ENCODE measurements around the gene FBXO48. TPM values are rescaled to one million over a fixed set of nuclear protein-coding genes. Genes with fewer than 3 reads are reported as not detected.

The FBXO48 gene
- total RNA-seq, 2 donors from 2014 or later = 3.2 to 3.7 TPM

DNA sequence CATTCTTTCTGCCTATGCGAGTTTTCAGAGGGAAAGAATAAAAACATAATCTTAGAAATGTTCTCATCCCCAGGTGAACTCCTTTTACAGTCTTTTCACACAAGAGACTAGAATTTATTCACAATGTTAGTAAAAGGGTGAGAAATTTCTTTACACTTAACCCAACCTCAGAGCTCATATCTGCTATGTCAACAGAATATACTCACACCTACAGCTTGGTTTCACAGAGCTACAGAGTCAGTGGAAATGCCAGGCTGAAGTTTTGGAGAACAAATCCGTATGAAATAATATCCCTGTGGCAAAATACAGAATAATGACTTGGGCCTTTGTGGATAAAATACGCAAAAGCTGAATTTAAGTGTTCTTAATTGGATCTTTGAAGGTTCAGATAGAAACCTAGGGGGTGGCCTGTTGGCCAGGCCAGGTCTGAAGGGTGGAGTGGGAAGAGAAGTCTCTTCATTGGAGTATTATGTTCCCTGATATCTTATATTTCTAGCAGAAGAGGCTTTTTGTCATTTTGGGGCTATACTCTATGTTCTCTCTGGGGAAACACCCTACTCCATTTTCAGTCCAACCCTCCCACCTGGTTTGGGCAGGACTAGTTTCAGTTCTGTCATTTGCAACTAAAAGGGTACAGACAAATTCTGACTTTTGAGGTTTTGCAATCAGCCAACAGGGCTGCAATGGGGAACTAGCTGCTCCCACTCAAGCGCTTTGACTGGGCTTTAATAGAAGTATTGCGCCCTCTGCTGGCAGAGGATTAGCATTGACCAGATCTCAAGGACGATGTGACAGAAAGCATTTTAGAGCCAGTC lies 25.7 kb downstream of the FBXO48 start:
- peaks cover 18% of the 10 kb centered on the region for H3K4me1 Mint-ChIP-seq (ENCODE audit: low read depth)
- no peaks in the 10 kb centered on the region for H3K9me3 Mint-ChIP-seq
- H3K36me3 Mint-ChIP-seq (ENCODE audit: insufficient read depth in 2 of 2) = no peaks in the 10 kb centered on the region
- peak overlapping the region; percentile 33 to 66 for H3K4me3 Mint-ChIP-seq
- DNase-seq = peak; percentile 87 to 88
- peak overlapping the region; percentile 52 for H3K27ac Mint-ChIP-seq
- peak; percentile 98 to 99 for ATAC-seq (replicated peaks in 1 of 2)
- H3K27me3 Mint-ChIP-seq (ENCODE audit: low read depth) = peaks cover 16% of the 10 kb centered on the region

DNA sequence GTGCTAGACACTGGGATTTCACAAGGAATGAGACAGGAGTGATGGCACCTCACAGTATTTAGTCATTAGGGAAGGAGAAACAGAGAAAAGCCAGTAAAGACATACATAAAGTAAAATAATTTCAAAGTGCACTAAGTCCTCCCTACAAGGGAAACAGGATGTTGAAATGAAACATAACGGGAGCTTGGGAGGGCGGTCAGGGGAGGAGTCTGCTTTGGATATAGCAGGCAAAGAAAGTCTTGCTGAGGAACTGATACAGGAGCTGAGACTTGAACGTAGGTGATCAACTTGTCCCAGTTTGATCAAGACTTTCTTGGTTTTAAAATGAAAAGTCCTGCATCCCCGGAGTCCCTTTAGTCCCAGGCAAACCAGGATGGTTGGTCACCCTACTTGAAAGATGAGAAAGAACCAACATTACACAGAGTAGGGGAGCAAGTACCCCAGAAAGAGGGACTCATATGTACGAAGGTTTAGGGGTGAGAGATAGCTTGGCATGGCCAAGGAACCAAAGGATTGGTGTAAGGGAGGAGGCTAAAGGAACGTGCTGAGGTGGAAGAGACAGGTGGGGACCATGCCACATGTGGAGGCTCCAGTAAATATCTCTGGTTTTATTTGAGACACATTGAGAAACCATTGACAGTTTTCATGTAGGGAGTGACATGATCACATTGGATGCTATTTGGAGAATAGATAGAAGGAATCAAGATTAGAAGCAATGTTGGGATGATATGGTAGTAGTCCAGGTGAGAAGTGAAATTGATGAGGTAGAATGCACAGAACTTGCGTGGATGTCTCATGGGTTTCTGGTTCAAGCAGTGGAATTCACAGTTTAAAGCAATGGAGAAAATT lies 28.4 kb downstream of the FBXO48 start:
- H3K27me3 Mint-ChIP-seq (ENCODE audit: low read depth) = peaks cover 16% of the 10 kb centered on the region
- H3K4me1 Mint-ChIP-seq (ENCODE audit: low read depth) = peaks cover 18% of the 10 kb centered on the region
- no peak for ATAC-seq (replicated peaks in 1 of 2)
- DNase-seq = no peak
- peak overlapping the region; percentile 14 for H3K27ac Mint-ChIP-seq
- no peak overlapping the region for H3K4me3 Mint-ChIP-seq
- H3K36me3 Mint-ChIP-seq (ENCODE audit: insufficient read depth in 2 of 2) = no peaks in the 10 kb centered on the region
- H3K9me3 Mint-ChIP-seq = no peaks in the 10 kb centered on the region

GRCh38 chr2:68436270-68436669 lies 30.8 kb downstream of the FBXO48 start:
- ATAC-seq (replicated peaks in 1 of 2) (no peak), DNase-seq (no peak)
- Mint-ChIP-seq H3K27me3 (ENCODE audit: low read depth) (peaks cover 16% of the 10 kb centered on the region), H3K27ac (no peak overlapping the region), H3K4me3 (no peak overlapping the region), H3K36me3 (ENCODE audit: insufficient read depth in 2 of 2) (no peaks in the 10 kb centered on the region), H3K9me3 (no peaks in the 10 kb centered on the region), H3K4me1 (ENCODE audit: low read depth) (peaks cover 14% of the 10 kb centered on the region)

DNA sequence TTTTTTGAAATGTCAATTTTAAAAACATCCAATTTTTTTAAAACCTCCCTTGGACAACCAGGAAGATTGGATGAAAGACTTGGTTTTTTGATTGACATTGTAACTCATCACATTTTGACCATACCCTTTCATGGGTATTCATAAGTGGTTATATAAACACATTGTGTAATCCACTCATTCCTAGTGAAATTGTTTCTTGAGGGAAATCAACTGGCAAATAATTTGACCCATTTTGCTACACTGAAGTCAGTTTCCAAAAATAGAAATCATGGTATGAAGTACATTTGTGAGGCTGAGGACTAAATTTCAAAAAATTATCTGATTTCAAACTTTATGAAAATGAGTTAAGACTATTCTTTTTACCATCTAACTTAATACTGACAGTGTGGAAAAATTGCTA lies 31.5 kb downstream of the FBXO48 start:
- Mint-ChIP-seq H3K36me3 (ENCODE audit: insufficient read depth in 2 of 2) (no peaks in the 10 kb centered on the region), H3K9me3 (no peaks in the 10 kb centered on the region), H3K4me1 (ENCODE audit: low read depth) (peaks cover 8% of the 10 kb centered on the region), H3K4me3 (no peak overlapping the region), H3K27me3 (ENCODE audit: low read depth) (peaks cover 15% of the 10 kb centered on the region), H3K27ac (no peak overlapping the region)
- ATAC-seq (replicated peaks in 1 of 2) (no peak), DNase-seq (no peak)

GRCh38 chr2:68434981-68435380 lies 32.1 kb downstream of the FBXO48 start:
- no peak for ATAC-seq (replicated peaks in 1 of 2)

GRCh38 chr2:68432696-68433658 lies 34.1 kb downstream of the FBXO48 start:
- Mint-ChIP-seq H3K27me3 (ENCODE audit: low read depth) (peaks cover 5% of the 10 kb centered on the region), H3K4me1 (ENCODE audit: low read depth) (no peaks in the 10 kb centered on the region), H3K27ac (no peak overlapping the region), H3K4me3 (no peak overlapping the region), H3K9me3 (no peaks in the 10 kb centered on the region), H3K36me3 (ENCODE audit: insufficient read depth in 2 of 2) (no peaks in the 10 kb centered on the region)
- no peak for ATAC-seq (replicated peaks in 1 of 2)
- DNase-seq = no peak

More at GRCh38 chr2:68434981-68435380, 32.1 kb downstream of the FBXO48 start:
- DNase-seq = no peak
- Mint-ChIP-seq H3K9me3 (no peaks in the 10 kb centered on the region), H3K27ac (no peak overlapping the region), H3K27me3 (ENCODE audit: low read depth) (peaks cover 12% of the 10 kb centered on the region), H3K4me1 (ENCODE audit: low read depth) (peaks cover 1% of the 10 kb centered on the region), H3K36me3 (ENCODE audit: insufficient read depth in 2 of 2) (no peaks in the 10 kb centered on the region), H3K4me3 (no peak overlapping the region)

- Mint-ChIP-seq H3K9me3 (no peaks in the 10 kb centered on the region), H3K4me3 (no peak overlapping the region), H3K27ac (no peak overlapping the region), H3K36me3 (ENCODE audit: insufficient read depth in 2 of 2) (no peaks in the 10 kb centered on the region), H3K27me3 (ENCODE audit: low read depth) (peaks cover 5% of the 10 kb centered on the region), H3K4me1 (ENCODE audit: low read depth) (peaks cover 5% of the 10 kb centered on the region)
- ATAC-seq (replicated peaks in 1 of 2) (no peak), DNase-seq (no peak)
These were observed 35.6 kb downstream of the FBXO48 start for GRCh38 chr2:68431316-68431972.

DNA sequence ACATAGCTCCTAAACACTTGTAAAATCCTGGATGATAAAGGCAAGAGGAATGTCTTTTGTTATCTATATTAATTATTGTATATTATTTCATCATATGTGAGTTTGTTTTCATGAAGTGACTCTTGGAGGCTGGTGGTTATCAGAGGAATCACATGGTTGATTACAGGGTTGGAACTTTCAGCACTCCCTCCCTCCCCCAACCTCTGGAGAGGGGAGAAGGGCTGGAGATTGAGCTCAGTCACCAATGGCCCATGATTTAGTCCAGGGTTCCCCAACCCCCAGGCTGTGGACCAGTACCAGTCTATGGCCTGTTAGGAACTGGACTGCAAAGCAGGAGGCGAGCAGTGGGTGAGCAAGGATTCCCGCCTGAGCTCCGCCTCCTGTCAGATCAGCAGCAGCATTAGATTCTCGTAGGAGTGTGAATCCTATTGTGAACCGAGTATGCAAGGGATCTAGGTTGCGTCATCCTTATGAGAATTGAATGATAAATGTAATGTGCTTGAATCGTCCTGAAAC lies 37.7 kb downstream of the FBXO48 start:
- Mint-ChIP-seq H3K4me3 (no peak overlapping the region), H3K36me3 (ENCODE audit: insufficient read depth in 2 of 2) (no peaks in the 10 kb centered on the region), H3K27me3 (ENCODE audit: low read depth) (peaks cover 5% of the 10 kb centered on the region), H3K27ac (no peak overlapping the region), H3K4me1 (ENCODE audit: low read depth) (peaks cover 5% of the 10 kb centered on the region), H3K9me3 (no peaks in the 10 kb centered on the region)
- DNase-seq (no peak), ATAC-seq (replicated peaks in 1 of 2) (no peak)

DNA sequence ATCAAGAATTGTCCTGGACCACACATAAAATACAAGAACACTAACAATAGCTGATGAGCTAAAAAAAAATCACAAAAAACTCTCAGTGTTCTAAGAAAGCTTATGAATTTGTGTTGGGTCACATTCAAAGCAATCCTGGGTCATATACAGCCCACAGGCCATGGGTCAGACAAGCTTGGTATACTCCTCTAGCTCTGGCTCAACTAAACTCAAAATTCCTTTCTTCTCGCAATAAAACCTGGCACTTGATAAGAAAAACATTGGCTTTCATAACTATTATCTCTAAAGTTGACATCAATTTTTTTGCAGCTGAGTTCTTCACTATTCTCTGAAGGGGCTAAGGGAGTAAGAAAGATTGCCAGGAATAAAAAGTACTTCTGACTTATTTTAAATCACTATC lies 38.3 kb downstream of the FBXO48 start:
- Mint-ChIP-seq H3K36me3 (ENCODE audit: insufficient read depth in 2 of 2) (no peaks in the 10 kb centered on the region), H3K4me3 (no peak overlapping the region), H3K9me3 (no peaks in the 10 kb centered on the region), H3K27me3 (ENCODE audit: low read depth) (peaks cover 5% of the 10 kb centered on the region), H3K27ac (no peak overlapping the region), H3K4me1 (ENCODE audit: low read depth) (peaks cover 5% of the 10 kb centered on the region)
- no peak for DNase-seq
- ATAC-seq (replicated peaks in 1 of 2) = no peak

DNA sequence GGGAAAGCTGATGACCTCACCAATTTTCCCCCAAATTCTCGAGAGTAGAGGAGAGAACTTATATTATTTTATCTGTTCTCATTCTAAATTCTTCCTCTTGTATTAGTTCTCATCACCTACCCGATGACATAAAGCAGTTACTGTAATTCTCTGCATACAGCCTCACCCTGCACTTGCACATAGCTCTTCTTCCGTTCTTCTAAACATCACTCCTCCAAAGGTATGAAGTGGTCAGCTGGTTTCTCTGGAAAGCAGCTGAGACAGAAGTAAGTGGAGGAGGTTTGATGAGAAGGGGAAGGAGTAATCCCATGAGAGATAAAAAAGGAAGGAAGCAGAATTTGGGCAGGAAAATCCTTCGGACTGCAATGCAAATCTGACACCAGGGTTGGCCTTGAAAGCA lies 39.0 kb downstream of the FBXO48 start:
- no peak overlapping the region for H3K27ac Mint-ChIP-seq

DNA sequence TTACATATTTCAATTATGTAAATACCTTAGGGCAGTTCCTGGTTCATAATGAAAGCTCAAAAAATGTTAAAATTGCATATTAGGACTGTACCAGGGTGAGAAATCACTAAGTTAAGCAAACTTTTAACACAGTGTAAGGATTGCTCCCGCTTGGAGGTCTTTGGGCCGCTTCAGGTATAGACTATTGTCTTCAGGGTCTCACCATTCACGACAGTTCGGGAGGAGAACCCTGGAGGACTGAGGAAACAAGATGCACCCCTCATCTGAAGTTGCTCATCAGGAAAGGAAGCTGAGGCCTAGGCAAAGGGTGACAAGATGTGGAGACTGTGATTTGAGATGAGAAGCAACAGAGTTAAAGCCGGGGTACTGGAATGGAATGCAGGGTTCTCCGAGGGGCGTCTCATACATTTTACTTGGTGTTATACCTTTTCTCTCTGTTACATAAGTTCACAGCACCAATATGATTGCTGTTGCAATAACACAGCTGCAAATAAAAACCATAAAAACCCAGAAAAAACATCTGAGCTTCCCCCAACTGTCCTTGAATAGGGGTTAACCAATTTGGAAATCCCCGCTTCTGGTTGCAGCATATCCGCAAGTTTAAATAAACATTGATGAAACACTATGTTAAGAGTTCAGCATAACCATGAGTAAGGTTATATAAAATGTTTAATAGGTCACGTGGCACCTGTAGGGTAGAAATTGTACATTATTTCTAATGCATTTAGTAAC lies 40.1 kb downstream of the FBXO48 start:
- peaks cover 6% of the 10 kb centered on the region for H3K27me3 Mint-ChIP-seq (ENCODE audit: low read depth)
- no peak for DNase-seq
- no peaks in the 10 kb centered on the region for H3K9me3 Mint-ChIP-seq
- ATAC-seq (replicated peaks in 1 of 2) = peak in 1 of 2 donors; percentile 26
- H3K4me1 Mint-ChIP-seq (ENCODE audit: low read depth) = peaks cover 6% of the 10 kb centered on the region
- no peak overlapping the region for H3K27ac Mint-ChIP-seq
- H3K4me3 Mint-ChIP-seq = peak overlapping the region in 1 of 2 donors; percentile 42
- peaks cover 0 to under 1% of the 10 kb centered on the region in 2 donors for H3K36me3 Mint-ChIP-seq (ENCODE audit: insufficient read depth in 2 of 2)

More for the DNA sequence above, 39.0 kb downstream of the FBXO48 start:
- Mint-ChIP-seq H3K36me3 (ENCODE audit: insufficient read depth in 2 of 2) (no peaks in the 10 kb centered on the region), H3K4me3 (no peak overlapping the region), H3K27me3 (ENCODE audit: low read depth) (peaks cover 5% of the 10 kb centered on the region), H3K4me1 (ENCODE audit: low read depth) (peaks cover 5% of the 10 kb centered on the region), H3K9me3 (no peaks in the 10 kb centered on the region)
- ATAC-seq (replicated peaks in 1 of 2) = no peak
- DNase-seq = no peak

Data from activated T-cell treated with anti-CD3 and anti-CD28 coated beads, Interleukin-2, amount 50 U/mL, for 72 hours (primary cell).